ENCODE results near the gene GCNA. TPM values are rescaled to one million over a fixed set of nuclear protein-coding genes. Genes with fewer than 3 reads are reported as not detected.

Gene GCNA
- total and polyA plus RNA-seq, 12 donors: 0.53 to 2.7 (median 1.4) TPM

DNA sequence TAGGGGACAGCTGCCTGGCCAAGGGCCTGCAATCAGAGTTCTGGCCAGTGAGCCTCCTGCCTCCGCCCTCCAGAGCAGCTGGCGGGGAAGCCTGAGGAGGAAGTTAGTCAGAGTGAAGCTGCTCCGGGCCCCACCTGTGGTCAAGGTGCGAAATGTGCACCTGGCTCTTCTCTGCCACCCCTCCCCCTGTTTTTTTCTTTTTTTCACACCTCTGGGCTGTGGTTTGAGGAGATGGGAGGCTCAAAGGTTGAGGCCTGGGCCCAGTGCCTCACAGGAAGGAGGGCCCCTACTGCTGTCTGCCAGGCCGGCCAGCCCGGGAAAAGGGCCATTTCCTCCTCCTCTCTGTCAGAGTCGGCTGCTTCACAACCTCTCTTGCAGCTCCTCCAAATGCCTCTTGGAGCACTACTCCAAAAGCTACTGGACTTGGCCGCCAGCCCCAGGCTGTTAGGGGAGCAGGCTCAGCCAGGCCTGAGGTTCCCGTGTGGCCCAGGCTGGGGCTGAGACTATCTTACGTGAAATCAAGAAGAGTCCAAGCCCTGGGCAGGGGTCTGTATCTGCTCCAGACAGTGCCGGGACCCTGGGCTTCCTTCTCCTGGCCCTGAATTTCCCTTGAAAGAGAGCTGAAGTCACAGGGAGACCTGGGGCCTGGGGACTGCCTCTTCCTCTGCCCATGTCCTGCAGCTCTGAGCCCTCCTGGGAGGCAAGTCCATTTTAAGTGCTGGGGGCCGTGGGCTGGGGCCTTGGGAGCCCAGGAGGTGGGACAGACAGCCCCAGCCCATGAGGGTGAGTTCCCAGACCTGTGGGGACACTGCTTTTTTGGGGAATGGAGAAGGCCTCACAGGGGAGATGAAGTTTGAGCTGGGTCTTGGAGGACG lies 44.6 kb downstream of the GCNA start:
- Histone ChIP-seq H3K27ac (peak overlapping the region; percentile 48 to 85 (median 73)), H3K36me3 (no peaks in the 10 kb centered on the region), H3K9me3 (no peaks in the 10 kb centered on the region), H3K4me1 (peaks cover 0 to 41% (median 14%) of the 10 kb centered on the region in 9 donors), H3K27me3 (no peaks in the 10 kb centered on the region), H3K4me3 (no peak overlapping the region)
- TF ChIP-seq, protein P1, sequence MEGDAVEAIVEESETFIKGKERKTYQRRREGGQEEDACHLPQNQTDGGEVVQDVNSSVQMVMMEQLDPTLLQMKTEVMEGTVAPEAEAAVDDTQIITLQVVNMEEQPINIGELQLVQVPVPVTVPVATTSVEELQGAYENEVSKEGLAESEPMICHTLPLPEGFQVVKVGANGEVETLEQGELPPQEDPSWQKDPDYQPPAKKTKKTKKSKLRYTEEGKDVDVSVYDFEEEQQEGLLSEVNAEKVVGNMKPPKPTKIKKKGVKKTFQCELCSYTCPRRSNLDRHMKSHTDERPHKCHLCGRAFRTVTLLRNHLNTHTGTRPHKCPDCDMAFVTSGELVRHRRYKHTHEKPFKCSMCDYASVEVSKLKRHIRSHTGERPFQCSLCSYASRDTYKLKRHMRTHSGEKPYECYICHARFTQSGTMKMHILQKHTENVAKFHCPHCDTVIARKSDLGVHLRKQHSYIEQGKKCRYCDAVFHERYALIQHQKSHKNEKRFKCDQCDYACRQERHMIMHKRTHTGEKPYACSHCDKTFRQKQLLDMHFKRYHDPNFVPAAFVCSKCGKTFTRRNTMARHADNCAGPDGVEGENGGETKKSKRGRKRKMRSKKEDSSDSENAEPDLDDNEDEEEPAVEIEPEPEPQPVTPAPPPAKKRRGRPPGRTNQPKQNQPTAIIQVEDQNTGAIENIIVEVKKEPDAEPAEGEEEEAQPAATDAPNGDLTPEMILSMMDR (IDR thresholded peaks at IDR 0.05): peak in 2 of 9 donors; percentile 19 to 47
- whole genome bisulfite sequencing, 2 donors: 20 to 26% methylated on average over 11 to 13 of the region's 13 CpGs
- intact Hi-C loops (cut with DNase I): no loop called here
- peak; percentile 85 to 94 (median 88) for ATAC-seq
- peak; percentile 75 to 78 for DNase-seq

DNA sequence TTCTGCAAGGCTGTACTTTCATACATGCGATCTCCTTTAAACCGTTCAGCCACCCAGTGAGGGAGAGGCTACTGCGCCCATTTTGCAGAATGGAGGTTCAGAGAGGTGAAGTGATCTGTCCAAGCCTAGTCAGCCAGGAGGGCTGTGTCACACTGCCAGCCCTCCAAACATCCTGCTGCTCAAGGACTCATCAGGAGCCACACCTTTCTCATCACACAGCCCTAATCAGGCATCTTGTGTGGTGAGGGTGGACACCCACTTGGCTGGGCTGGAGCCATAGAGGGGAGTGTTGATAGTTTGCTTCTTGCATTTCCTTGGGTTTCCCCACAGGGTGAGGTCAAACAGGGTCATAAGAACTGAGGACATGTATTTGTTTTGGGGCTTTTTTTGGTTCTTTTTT lies 45.5 kb downstream of the GCNA start:
- Histone ChIP-seq H3K9me3 (no peaks in the 10 kb centered on the region), H3K4me3 (no peak overlapping the region), H3K27me3 (no peaks in the 10 kb centered on the region), H3K27ac (peak overlapping the region in 4 of 10 donors; percentile 73 to 85 (median 78)), H3K4me1 (peaks cover 0 to 35% (median 14%) of the 10 kb centered on the region in 9 donors), H3K36me3 (no peaks in the 10 kb centered on the region)
- WGBS, 2 donors: 87 to 97% methylated on average over 3 of the region's 3 CpGs
- DNase-seq (no peak), ATAC-seq (no peak)
- TF ChIP-seq, protein P1 (IDR thresholded peaks at IDR 0.05): no peak
- intact Hi-C loops (cut with DNase I): no loop called here

DNA sequence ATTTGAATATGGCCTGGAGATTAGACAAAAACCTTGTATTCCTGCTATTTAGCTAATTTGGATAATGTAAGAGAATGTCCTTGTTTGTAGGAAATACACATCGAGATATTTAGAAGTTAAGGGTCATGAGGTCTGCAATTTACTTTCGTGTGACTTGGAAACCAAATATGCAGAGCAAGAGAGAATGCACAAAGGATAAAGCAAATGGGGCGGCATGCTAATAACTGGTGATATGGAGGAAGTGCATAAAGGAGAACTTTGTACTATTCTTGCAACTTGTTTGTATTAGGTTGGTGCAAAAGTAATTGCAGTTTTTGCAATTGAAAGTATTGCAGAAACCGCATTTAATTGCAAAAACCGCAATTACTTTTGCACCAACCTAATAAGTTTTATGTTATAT lies 47.2 kb downstream of the GCNA start:
- 93 to 95% methylated on average over 5 of the region's 5 CpGs for WGBS, 2 donors
- TF ChIP-seq, protein P1 (IDR thresholded peaks at IDR 0.05): no peak
- Histone ChIP-seq H3K4me3 (no peak overlapping the region), H3K27ac (no peak overlapping the region), H3K9me3 (no peaks in the 10 kb centered on the region), H3K4me1 (peaks cover 0 to 28% (median 14%) of the 10 kb centered on the region in 9 donors), H3K36me3 (no peaks in the 10 kb centered on the region), H3K27me3 (no peaks in the 10 kb centered on the region)
- intact Hi-C loops (cut with DNase I): no loop called here
- DNase-seq (no peak), ATAC-seq (no peak)

DNA sequence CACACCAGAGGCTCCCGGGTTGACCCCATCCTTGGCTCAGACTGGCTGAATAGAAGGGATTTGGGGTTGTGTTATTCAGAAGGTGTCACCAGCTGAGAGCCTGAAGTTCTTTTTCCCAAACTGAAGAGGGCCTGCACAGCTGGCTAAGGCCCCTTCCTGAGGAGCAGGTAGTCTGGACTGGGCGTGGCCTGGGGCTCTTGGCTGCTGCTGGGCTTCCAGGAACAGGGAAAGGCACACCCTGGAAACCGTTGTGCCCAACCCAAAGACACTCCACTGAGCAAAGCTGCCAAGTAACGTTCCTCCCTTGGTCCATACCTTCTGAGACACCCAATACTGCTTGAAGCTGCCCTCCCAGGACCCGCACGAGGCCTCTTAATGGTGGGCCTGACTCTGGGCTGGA lies 48.3 kb downstream of the GCNA start:
- DNase-seq: no peak
- WGBS, 2 donors: 71 to 85% methylated on average over 6 of the region's 6 CpGs
- no peak for ATAC-seq
- intact Hi-C loops (cut with DNase I): no loop called here
- Histone ChIP-seq H3K27ac (no peak overlapping the region), H3K36me3 (no peaks in the 10 kb centered on the region), H3K4me1 (peaks cover 0 to 28% (median 14%) of the 10 kb centered on the region in 9 donors), H3K27me3 (peaks cover 0 to 4% (median 0%) of the 10 kb centered on the region in 7 donors), H3K9me3 (no peaks in the 10 kb centered on the region), H3K4me3 (no peak overlapping the region)
- TF ChIP-seq, protein P1 (IDR thresholded peaks at IDR 0.05): no peak
